D341Med (cell line): ENCODE results near the gene EID2.

Experiments
- DNase-seq: peaks from one replicate; pipeline ENCODE4 v3.0.0; 2012; ENCODE audit warnings: low spot score

EID2 gene

GRCh38 chr19:39533791-39534190 is 6.2 kb downstream of the EID2 start:
- no peak for DNase-seq

GRCh38 chr19:39533003-39533512 is 6.9 kb downstream of the EID2 start:
- no peak for DNase-seq

- DNase-seq, result peak; percentile 95
Measured at GRCh38 chr19:39532233-39533002, 7.5 kb downstream of the EID2 start, which contains the start of gene EID2B. Gene EID2B, minus strand, starts transcription at chr19:39532852. Its CDS starts 50 bp downstream, at chr19:39532802.

GRCh38 chr19:39531834-39532232 is 8.1 kb downstream of the EID2 start:
- DNase-seq, result no peak

- no peak for DNase-seq
Measured at GRCh38 chr19:39525205-39525604, 14.8 kb downstream of the EID2 start.

DNA sequence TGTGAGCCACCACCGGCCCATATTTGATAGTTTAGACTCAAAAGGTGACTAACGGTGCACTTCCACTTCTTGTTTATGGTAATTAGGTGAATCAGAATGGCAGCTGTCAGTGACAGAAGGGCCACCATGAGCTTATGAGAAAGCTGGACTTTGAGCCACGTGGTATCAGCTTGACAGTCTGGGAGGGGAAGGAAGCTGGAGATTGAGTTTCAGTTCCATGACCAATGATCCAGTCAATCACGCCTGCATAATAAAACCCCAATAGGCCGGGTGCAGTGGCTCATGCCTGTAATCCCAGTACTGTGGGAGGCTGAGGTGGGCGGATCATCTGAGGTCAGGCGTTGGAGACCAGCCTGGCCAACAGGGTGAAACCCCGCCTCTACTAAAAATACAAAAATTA is 15.5 kb downstream of the EID2 start:
- DNase-seq, result no peak

- DNase-seq, result no peak
Measured at GRCh38 chr19:39520541-39521484, 19.1 kb downstream of the EID2 start.

DNA sequence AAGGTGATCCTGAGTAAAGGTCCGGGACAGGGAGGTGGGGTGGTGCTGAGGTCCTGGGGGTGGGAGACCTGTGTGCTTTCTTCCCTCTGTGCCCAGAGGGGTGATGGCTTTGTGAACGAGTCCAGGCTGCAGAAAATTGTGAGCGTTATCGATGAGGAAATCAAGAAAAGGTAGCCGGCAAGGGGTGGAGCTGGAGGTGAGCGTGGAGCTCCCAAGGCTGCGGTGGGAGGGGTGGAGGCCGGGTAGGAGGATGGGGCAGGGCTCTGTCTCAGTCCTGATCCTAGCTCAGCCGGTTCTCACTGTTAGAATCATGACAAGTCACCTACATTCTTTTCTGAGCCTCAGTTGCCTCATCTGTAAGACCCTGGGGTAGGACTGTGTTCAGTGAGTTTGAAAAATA is 21.0 kb downstream of the EID2 start:
- no peak for DNase-seq

GRCh38 chr19:39518458-39518857 is 21.5 kb downstream of the EID2 start:
- no peak for DNase-seq

DNA sequence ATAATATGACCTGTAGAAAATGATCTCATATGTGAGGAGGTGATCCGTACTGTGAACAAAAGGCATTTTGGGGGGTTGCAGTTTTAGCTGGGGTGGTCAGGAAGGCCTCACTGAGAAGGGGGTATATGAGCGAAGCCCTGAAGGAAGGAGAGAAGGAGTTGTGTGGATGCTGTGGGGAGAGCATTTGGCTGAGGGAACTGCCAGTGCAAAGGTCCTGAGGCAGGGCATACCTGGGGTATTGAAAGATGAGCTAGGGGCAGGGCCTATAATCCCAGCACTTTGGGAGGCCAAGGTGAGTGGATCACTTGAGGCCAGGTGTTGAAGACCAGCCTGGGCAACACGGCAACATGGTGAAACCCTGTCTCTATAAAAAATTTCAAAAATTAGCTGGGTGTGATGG is 22.5 kb downstream of the EID2 start:
- DNase-seq, result no peak

- no peak for DNase-seq
Measured at GRCh38 chr19:39516270-39516669, 23.7 kb downstream of the EID2 start.

DNA sequence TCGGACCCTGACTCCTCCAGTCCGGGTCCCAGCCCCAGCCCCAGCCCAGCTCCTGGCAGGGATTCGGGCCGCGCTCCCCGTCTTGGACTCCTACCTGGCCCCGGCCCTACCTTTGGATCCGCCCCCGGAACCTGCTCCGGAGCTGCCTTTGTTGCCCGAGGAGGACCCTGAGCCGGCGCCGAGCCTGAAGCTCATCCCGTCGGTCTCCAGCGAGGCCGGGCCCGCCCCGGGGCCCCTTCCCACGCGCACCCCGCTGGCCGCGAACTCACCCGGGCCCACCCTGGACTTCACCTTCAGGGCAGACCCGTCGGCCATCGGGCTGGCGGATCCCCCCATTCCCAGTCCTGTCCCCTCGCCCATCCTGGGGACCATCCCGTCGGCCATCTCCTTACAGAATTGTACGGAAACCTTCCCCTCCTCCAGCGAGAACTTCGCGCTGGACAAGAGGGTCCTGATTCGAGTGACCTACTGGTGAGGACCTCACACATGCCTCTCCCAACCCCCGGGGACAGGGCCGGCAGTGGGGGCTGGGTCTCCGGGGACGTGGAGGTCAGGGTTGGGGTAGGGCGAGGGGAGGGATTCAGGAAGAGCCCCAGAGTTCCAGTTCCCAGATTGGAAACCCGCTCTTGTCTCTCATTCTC is 24.3 kb downstream of the EID2 start:
- DNase-seq, result no peak

- peak; percentile 77 for DNase-seq
Measured at GRCh38 chr19:39514840-39515550, 25.0 kb downstream of the EID2 start, which contains the start of gene SELENOV. Gene SELENOV, plus strand, starts transcription at chr19:39515139. Its CDS starts 74 bp downstream, at chr19:39515213.

GRCh38 chr19:39512988-39513387 is 27.0 kb downstream of the EID2 start:
- DNase-seq, result no peak

GRCh38 chr19:39509233-39509632 is 30.7 kb downstream of the EID2 start:
- DNase-seq, result no peak

GRCh38 chr19:39508629-39509028 is 31.3 kb downstream of the EID2 start:
- DNase-seq, result no peak

DNA sequence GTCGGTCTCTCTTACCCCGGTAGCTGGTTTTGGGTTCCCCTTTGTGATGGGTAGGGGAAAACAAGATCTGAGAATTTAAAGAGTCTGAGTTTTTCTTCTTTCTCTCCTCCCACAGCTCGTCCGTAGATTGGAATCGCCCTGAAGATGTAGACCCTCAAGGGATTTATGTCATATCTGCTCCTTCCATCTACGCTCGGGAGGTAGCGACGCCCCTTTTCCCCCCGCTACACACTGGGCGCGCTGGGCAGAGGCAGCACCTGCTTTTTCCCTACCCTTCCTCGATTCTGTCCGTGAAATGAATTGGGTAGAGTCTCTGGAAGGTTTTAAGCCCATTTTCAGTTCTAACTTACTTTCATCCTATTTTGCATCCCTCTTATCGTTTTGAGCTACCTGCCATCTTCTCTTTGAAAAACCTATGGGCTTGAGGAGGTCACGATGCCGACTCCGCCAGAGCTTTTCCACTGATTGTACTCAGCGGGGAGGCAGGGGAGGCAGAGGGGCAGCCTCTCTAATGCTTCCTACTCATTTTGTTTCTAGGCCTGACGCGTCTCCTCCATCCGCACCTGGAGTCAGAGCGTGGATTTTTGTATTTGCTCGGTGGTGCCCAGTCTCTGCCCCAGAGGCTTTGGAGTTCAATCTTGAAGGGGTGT is 32.1 kb downstream of the EID2 start:
- no peak for DNase-seq

DNA sequence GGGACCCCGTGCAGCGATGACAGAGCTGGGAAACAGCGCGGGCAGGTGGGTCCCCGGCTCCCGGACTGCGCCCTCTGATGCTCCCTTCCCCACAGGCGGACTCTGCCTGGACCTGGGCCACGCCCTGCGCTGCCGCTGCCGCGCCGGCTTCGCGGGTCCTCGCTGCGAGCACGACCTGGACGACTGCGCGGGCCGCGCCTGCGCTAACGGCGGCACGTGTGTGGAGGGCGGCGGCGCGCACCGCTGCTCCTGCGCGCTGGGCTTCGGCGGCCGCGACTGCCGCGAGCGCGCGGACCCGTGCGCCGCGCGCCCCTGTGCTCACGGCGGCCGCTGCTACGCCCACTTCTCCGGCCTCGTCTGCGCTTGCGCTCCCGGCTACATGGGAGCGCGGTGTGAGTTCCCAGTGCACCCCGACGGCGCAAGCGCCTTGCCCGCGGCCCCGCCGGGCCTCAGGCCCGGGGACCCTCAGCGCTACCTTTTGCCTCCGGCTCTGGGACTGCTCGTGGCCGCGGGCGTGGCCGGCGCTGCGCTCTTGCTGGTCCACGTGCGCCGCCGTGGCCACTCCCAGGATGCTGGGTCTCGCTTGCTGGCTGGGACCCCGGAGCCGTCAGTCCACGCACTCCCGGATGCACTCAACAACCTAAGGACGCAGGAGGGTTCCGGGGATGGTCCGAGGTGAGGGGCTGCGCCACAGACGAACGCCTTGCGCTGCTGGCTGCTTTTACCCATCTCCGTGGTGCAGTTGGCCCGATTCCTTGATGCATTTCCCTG is 32.8 kb downstream of the EID2 start:
- DNase-seq, result peak; percentile 95

DNA sequence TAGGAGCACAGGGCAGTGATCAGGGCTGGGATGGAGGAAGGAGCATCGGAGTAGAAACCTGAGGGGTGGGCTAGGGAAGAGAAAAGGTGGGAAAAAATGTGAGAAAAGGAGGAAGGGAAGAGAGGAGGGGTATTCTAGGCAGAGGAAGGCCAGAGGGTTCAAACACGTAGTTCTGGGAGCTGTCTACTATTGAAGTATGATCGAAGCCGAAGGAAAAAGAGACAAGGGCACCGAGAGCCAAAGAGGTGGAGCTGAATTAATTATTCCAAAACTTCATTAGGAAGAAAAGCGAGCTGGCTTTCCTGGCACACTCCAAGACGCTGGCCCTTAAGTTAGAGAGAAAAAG is 33.4 kb downstream of the EID2 start:
- no peak for DNase-seq
